HEK293 (cell line): Measurements from ENCODE around the gene ABCA5.

Experiments
- GLIS2 ChIP-seq: fragments of 450-650 bp; formaldehyde crosslinking; IDR thresholded peaks from 2 replicates; pipeline ENCODE4 v1.5.1; 2016; ENCODE audit warnings: missing biosample characterization, missing genetic modification characterization
- KLF10 ChIP-seq: fragments of 450-650 bp; IDR thresholded peaks from 2 replicates; pipeline ENCODE4 v1.5.1; 2018; ENCODE audit warnings: missing biosample characterization, mild to moderate bottlenecking, missing genetic modification characterization
- ZBTB1 ChIP-seq: fragments of 450-650 bp; formaldehyde crosslinking; IDR thresholded peaks from 2 replicates; pipeline ENCODE4 v1.5.1; 2016; ENCODE audit warnings: missing biosample characterization, missing genetic modification characterization
- ZBTB20 ChIP-seq: fragments of 450-650 bp; formaldehyde crosslinking; IDR thresholded peaks from 2 replicates; pipeline ENCODE4 v1.5.1; 2016; ENCODE audit warnings: missing biosample characterization, missing genetic modification characterization
- ZBTB21 ChIP-seq: fragments of 450-650 bp; formaldehyde crosslinking; IDR thresholded peaks from 2 replicates; pipeline ENCODE4 v1.5.1; 2017; ENCODE audit warnings: missing biosample characterization, missing genetic modification characterization
- ZFP3 ChIP-seq: fragments of 450-650 bp; formaldehyde crosslinking; IDR thresholded peaks from 2 replicates; pipeline ENCODE4 v1.5.1; 2016; ENCODE audit warnings: low read depth, missing biosample characterization, missing genetic modification characterization
- ZNF274 ChIP-seq, 2 experiments: fragments of 200-500 bp in 1 of 2; fragments of 450-650 bp in 1 of 2; sonication (Bioruptor generic) in 1 of 2; formaldehyde crosslinking in 1 of 2; IDR thresholded peaks; 2 replicates each; pipeline versions ENCODE4 v1.5.1 to v1.6.1; 2014 to 2016; ENCODE audit warnings: borderline replicate concordance in 1 of 2, inconsistent platforms in 1 of 2, low read length in 1 of 2, missing biosample characterization in 1 of 2, missing genetic modification characterization in 1 of 2
- ZNF292 ChIP-seq: fragments of 450-650 bp; formaldehyde crosslinking; IDR thresholded peaks from 2 replicates; pipeline ENCODE4 v1.5.1; 2016; ENCODE audit warnings: low read depth, missing biosample characterization, missing genetic modification characterization, borderline replicate concordance
- ZNF629 ChIP-seq: fragments of 450-650 bp; formaldehyde crosslinking; IDR thresholded peaks from 2 replicates; pipeline ENCODE4 v1.5.1; 2017; ENCODE audit warnings: missing biosample characterization, missing genetic modification characterization
- ZNF639 ChIP-seq: fragments of 450-650 bp; formaldehyde crosslinking; IDR thresholded peaks from 2 replicates; pipeline ENCODE4 v1.5.1; 2016; ENCODE audit warnings: missing biosample characterization, missing genetic modification characterization
- TF ChIP-seq, protein P1 (sequence below): fragments of 450-650 bp; formaldehyde crosslinking; IDR thresholded peaks from 2 replicates; pipeline ENCODE4 v1.5.1; 2016; ENCODE audit warnings: missing biosample characterization, missing genetic modification characterization
- TF ChIP-seq, protein P2 (sequence below): fragments of 450-650 bp; formaldehyde crosslinking; IDR thresholded peaks from 2 replicates; pipeline ENCODE4 v1.5.1; 2016; ENCODE audit warnings: missing biosample characterization, missing genetic modification characterization

DNA sequence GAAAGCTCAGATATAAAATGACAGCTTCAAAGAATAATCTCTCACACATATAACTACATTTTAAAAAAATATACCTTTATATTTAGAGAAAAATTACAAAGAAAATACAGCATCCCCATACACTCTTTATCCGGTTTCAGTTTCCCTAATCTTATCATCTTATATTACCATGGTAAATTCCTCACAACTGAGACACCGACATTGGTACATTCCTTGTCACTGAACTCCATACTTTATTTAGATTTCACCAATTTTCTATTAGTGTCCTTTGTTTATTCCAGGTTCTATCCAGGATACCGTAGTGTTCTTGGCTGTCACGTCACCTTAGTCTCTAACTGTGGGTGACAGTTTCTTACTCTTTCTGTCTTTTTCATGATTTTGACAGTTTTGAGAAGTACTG is 76.3 kb downstream of the ABCA5 start:
- TF ChIP-seq, protein P1, sequence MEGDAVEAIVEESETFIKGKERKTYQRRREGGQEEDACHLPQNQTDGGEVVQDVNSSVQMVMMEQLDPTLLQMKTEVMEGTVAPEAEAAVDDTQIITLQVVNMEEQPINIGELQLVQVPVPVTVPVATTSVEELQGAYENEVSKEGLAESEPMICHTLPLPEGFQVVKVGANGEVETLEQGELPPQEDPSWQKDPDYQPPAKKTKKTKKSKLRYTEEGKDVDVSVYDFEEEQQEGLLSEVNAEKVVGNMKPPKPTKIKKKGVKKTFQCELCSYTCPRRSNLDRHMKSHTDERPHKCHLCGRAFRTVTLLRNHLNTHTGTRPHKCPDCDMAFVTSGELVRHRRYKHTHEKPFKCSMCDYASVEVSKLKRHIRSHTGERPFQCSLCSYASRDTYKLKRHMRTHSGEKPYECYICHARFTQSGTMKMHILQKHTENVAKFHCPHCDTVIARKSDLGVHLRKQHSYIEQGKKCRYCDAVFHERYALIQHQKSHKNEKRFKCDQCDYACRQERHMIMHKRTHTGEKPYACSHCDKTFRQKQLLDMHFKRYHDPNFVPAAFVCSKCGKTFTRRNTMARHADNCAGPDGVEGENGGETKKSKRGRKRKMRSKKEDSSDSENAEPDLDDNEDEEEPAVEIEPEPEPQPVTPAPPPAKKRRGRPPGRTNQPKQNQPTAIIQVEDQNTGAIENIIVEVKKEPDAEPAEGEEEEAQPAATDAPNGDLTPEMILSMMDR (tag by site-specific recombination) = no peak
- TF ChIP-seq ZFP3 = no peak
- TF ChIP-seq ZNF292 = no peak
- no peak for TF ChIP-seq ZBTB1 (tag by site-specific recombination)
- TF ChIP-seq, protein P2, sequence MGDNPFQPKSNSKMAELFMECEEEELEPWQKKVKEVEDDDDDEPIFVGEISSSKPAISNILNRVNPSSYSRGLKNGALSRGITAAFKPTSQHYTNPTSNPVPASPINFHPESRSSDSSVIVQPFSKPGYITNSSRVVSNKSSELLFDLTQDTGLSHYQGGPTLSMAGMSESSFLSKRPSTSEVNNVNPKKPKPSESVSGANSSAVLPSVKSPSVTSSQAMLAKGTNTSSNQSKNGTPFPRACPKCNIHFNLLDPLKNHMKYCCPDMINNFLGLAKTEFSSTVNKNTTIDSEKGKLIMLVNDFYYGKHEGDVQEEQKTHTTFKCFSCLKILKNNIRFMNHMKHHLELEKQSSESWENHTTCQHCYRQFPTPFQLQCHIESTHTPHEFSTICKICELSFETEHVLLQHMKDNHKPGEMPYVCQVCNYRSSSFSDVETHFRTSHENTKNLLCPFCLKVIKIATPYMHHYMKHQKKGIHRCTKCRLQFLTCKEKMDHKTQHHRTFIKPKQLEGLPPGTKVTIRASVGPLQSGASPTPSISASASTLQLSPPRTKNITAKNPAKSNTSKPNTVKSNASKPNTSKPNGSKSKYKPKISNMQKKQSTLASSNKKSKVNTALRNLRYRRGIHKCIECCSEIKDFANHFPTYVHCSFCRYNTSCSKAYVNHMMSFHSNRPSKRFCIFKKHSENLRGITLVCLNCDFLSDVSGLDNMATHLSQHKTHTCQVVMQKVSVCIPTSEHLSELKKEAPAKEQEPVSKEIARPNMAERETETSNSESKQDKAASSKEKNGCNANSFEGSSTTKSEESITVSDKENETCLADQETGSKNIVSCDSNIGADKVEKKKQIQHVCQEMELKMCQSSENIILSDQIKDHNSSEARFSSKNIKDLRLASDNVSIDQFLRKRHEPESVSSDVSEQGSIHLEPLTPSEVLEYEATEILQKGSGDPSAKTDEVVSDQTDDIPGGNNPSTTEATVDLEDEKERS (tag by site-specific recombination) = no peak
- TF ChIP-seq ZNF274 (IDR thresholded peaks at IDR 0.05; ENCODE audit: low read length) = no peak
- TF ChIP-seq ZNF274 (tag by site-specific recombination; IDR thresholded peaks at IDR 0.05; ENCODE audit: borderline replicate concordance) = no peak
- TF ChIP-seq ZBTB21 (tag by site-specific recombination) = no peak
- TF ChIP-seq KLF10 = no peak
- TF ChIP-seq ZBTB20 (tag by site-specific recombination) = no peak
- no peak for TF ChIP-seq ZNF639 (tag by site-specific recombination)
- no peak for TF ChIP-seq GLIS2 (tag by site-specific recombination)
- no peak for TF ChIP-seq ZNF629 (tag by site-specific recombination)
